ENCODE data around the gene OR2S2.

The OR2S2 gene

DNA sequence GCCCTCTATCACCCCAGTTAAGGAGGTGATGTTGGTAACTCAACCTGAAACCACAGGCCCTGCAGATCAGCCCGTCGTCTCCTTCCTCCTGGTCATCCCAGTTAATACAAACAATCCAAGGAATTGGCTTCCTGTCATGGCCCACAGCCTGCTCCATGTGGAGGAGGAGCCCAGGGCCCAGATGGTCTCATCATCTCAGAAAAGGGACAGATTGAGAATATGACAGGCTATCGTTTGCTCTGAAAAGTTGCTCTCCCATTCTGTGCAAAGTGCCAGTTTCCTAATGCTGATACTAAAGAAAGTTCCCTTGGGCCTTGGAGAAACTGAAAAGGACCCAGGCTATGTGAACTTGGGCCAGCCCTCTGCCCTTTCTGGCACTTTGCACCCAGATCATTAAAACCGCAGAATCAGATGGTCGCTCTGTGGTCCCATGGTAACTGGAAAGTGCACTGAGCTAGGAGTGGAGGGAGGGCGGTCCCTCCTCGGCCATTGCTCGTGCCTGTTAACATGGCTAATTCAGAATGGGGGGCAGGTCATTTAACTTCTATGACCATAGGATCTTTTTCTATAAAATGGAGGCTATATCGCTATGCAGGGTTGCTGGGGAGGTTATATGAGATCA, 49.3 kb downstream of the OR2S2 start:
- no peak for DNase-seq

DNA sequence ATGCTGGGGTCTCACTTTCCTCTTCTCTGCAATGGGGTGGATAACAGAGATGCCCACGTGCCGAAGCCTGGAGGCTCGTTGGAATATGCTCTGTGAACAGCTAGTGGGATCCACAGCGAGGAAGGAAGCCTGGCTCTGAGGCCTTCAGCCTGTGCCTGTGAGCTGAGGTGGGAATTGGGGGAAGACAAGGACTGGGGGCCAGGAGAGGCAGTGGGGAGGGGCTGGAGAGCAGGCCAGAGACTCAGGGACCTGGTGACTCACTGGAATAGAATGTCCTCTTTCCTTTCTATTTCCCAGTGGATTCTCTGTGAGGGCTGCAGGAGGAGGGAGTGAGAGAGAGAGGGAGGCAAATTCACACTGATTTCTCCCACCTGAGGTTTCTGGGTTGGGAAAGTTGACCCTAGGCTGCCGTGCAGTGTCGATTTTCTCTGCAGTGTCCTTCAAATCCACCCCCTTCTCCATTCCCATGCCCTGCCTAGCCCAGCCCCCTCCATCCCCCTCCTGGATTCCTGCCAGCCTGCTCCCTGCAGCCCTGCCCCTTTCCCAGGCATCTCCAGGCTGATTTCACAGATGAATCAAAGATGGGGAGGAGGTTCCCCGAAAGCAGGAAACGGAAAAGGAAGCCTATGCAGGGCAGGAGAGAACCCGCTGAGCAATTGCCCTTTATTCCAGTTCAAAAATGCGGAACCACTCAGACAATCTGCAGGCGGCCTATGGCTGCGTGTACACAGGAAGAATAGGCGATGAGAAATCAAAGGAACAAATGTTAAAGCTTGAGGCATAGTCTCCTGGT, 50.0 kb downstream of the OR2S2 start:
- DNase-seq = no peak
